ENCODE data around the gene SLC6A19.
A peak's percentile ranks its signal among the peaks of the same experiment; 100 is the strongest.
"Not testable (repeated sequence)": the region's sequence is repeated elsewhere in the genome, so short reads cannot be mapped to it uniquely, and the experiment has no call there.

Gene SLC6A19

DNA sequence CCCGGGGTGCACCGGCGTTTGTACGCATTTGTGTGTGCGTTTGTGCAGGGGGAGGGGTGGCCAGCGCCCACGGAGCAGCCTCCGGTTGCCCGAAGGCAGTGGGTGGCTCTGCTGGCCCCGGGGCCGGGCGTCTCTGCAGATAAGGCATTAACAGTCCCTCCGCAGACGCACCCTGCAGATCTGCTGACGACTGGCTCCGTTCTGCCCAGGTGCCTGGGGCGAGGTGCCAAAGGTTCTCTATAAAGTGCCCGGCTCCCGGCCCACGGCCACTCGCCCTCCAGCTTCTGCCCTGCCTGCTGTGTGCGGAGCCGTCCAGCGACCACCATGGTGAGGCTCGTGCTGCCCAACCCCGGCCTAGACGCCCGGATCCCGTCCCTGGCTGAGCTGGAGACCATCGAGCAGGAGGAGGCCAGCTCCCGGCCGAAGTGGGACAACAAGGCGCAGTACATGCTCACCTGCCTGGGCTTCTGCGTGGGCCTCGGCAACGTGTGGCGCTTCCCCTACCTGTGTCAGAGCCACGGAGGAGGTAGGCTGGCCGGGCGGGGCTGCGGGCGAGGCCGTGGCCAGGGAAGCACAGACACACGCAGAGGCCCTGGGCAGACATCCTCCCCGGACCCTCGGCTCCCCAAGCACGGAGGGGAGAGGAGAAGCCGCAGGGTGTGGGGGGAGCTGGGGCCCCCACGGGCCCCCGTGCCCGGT, at the start of gene SLC6A19:
TSS of gene SLC6A19 (plus strand) at position 269 of the 699 bp plus-strand sequence. CDS start at position 325, 56 bp downstream.
- DNase-seq = no peak

- no peak for DNase-seq
Observed at GRCh38 chr5:1152156-1152555, 49.2 kb upstream of the SLC6A19 start.

GRCh38 chr5:1152771-1153282, 48.6 kb upstream of the SLC6A19 start:
- peak; percentile 86 for DNase-seq

GRCh38 chr5:1153428-1153827, 48.0 kb upstream of the SLC6A19 start:
- no peak for DNase-seq

GRCh38 chr5:1155191-1156032, 46.0 kb upstream of the SLC6A19 start:
- peak; percentile 56 for DNase-seq

GRCh38 chr5:1156033-1156753, 45.2 kb upstream of the SLC6A19 start:
- no peak for DNase-seq

GRCh38 chr5:1156754-1157460, 44.5 kb upstream of the SLC6A19 start:
- no peak for DNase-seq

- not testable (repeated sequence) for DNase-seq
Observed at GRCh38 chr5:1157461-1157986, 43.9 kb upstream of the SLC6A19 start.

DNA sequence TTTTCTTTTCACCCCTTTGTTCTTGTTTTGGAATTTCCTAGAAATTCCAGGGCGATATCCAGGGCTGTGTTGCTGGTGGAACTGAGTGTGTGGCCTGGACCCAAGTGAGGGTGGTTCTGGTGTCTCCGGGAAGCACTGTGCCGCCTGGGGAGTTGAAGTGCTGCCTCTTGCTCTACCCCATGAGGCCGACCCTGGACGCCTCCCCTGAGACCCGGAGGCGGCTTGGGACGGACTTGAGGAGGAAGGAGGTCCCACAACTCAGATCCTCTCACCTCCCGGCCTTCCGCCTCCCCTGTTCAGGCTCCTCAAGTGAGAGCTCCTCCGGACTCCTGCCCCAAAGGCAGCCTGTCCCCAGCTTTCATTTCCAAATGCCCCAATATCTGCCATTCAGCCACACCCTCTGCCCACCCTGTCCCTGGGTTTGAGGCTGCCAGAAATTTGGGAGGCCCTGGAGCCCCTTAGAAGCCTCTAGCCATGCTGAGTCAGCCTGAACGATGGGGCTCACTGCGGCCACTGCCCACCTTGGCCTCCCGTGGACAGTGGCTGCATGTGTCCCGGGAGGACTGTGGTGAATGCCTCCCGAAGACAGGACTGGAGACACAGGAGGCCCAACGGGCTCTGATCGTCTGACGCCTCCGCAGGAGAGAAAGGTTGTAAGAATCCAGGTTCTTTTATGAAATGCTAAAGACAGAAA, 42.6 kb upstream of the SLC6A19 start:
- no peak for DNase-seq

GRCh38 chr5:1159341-1159675, 42.1 kb upstream of the SLC6A19 start:
- DNase-seq = no peak

DNA sequence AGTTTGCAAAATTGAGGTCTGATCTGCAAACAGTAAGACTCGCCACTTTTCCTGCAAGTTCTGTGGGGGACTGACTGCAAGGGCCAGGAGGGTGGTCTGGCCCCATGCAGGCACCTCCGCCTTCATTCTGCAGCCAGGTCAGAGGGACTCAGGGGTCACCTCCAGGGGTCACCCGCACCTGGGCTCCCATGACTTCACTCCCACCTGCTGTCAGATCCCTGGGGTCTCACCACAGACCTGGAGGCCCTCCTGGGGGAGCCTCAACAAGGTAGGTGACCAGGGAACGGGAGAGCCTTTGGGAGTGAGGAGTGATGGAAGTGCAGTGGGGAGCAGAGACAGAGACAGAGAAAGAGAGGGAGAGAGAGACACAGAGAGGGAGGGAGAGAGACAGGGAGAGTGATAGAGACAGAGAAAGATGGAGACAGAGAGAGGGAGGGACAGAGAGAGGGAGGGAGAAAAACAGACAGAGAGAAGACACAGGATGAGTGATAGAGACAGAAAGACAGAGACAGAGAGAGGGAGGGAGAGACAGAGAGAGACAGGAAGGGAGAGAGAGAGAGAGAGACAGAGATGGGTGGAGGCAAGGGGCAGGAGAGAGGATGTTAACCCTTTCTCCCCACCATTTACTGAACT, 41.5 kb upstream of the SLC6A19 start:
- DNase-seq = no peak

DNA sequence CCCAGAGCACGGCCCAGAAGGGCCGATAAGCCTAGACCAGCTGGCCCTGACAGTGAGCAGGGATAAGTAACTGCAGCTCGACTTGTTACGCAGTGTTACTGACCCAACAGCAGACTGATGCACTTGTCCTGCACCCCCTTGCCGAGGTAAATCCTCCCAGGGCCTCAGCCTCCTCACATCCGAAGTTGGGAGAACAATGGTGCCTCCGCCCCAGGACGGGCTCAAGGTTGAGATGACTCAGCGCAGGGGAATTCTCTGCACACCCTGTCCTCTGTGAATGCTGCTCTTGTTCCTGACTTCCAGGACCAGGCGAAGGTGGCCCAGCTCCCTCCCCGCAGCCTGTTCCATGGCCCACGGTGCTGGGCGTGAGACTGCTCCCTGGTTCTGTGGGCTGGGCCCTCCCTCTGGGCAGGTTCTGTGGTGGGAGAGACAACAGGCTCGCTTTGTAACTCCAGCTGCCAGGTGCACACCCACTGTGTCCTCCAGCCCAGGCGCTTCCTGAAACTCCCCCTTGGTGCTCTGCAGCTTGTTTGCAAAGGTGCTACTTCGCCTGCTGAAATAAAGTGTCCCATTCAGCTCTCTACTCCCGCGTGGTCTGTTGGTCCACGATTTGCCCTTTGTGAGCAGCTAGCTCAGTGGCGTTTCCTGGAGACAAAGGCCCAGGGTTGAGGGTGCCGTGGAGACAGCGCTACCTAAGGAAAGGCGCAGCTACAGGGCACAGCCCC, 40.1 kb upstream of the SLC6A19 start:
- DNase-seq = peak; percentile 69

- peak; percentile 75 for DNase-seq
Observed at GRCh38 chr5:1161833-1162229, 39.6 kb upstream of the SLC6A19 start.

DNA sequence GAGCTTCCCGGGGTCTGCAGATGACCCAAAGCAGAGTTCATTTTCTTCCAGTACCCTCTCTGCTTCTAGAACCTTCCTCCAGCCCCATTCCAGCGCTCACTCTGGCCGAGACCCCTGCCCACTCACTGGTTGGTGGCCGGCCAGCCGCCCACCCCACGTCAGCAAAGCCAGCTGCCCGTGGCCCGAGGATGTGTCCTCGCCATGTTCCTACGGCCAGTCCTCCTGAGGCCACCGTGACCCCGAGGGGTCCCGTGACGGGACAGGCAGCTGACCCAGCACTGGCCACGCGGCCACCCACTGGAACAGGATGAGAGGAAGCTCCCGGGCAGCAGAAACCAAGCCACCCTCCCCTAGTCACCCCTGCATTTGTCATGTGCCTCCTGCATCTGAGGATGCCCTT, 39.1 kb upstream of the SLC6A19 start:
- DNase-seq = no peak

DNA sequence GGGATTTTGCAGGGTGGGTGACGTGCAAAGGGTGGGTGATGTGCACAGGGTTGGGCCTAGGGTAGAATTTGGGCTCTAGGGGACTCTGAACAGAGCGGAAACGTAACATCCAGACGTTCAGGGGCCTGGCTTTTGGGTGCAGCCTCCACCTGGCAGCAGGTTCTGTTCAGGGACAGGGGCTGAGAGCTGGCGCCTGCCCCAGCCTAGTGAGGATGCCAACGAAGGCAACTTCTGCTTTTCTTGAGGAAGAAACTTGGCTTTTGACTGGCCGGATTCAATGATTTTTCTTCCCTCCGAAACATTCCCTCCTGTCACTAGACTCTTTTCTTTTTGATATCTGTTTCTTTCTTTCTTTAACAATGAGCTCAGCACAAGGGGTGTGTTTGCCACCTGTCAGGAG, 38.6 kb upstream of the SLC6A19 start:
- no peak for DNase-seq

DNA sequence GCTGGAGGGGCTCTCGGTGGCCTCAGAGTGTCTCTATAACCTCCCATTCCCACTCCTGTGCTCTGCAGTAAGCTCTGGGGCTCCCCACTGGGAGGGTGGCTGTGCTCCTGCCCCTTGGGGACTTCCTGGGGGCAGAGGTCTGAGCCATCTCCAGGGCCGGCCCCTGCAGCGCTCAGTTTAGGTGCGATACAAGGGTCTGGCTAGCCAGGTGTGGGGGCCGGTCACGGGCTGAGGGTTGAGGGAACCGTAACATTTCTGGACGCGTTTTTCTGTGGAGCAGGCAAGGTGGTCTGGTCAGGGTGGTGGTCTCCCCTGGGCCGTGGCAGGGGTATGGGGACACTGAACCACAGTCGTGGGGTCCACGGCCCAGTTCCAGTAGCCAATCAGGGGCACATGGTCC, 38.0 kb upstream of the SLC6A19 start:
- DNase-seq = no peak

DNA sequence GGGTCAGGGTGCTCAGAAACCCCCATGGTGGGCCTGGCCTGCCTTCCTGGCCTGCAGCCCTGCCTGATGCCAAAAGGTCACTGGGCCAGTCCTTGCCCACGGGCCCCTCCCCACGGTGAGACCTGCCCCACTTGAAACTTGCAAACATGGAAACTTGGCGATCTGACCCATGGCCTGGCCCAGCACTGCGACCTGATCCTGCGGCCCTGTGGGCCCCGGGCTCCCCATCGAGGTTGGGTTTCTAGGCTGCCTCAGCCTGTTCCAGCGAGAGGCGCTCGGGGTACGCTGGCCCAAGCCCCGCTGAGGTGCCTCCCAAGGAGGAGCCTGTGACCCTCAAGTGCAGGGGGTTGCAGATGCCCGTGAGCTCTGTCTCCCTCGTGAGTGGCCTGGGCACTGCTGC, 37.5 kb upstream of the SLC6A19 start:
- no peak for DNase-seq

- DNase-seq = no peak
Observed at GRCh38 chr5:1164696-1165630, 36.4 kb upstream of the SLC6A19 start.

GRCh38 chr5:1165864-1166263, 35.5 kb upstream of the SLC6A19 start:
- no peak for DNase-seq

DNA sequence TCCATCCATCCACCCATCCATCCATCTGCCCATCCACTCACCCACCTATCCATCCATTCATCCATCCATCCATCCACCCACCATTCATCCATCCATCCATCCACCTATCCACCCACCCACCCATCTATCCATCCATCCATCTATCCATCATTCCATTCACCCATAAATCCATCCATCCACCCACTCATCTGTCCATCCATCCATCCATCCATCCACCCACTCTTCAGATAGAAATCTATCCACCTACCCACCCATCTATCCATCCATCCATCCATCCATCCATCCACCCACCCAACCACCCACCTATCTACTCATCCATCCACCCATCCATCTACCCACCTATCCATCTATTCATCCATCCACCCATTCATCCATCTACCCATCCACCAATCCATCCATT, 35.0 kb upstream of the SLC6A19 start:
- DNase-seq = no peak

Data from NCI-H774 (cell line).